Mucosa of rectum (tissue), 2 donors: ENCODE measurements around the gene L3MBTL4.

Experiments
- H3K27ac ChIP-seq, 2 donors: one replicate each; pipeline ENCODE4 v1.7.0; 2013; ENCODE audit warnings: inconsistent platforms in 2 of 2, low read depth in 2 of 2, low read length in 2 of 2
- H3K27me3 ChIP-seq, 2 donors: one replicate each; pipeline ENCODE4 v1.7.0; 2013; ENCODE audit warnings: low read length in 2 of 2; ENCODE audit not compliant: control insufficient read depth in 2 of 2, insufficient read depth in 2 of 2
- H3K36me3 ChIP-seq, 2 donors: one replicate each; pipeline ENCODE4 v1.7.0; 2013; ENCODE audit warnings: low read length in 2 of 2; ENCODE audit not compliant: control insufficient read depth in 2 of 2, insufficient read depth in 2 of 2
- H3K4me1 ChIP-seq, 2 donors: one replicate each; pipeline ENCODE4 v1.7.0; 2013; ENCODE audit warnings: low read length in 2 of 2, mild to moderate bottlenecking in 1 of 2; ENCODE audit not compliant: control insufficient read depth in 2 of 2, insufficient read depth in 2 of 2
- H3K4me3 ChIP-seq, 2 donors: one replicate each; pipeline ENCODE4 v1.7.0; 2013; ENCODE audit warnings: low read length in 2 of 2
- H3K9ac ChIP-seq, 2 donors: one replicate each; pipeline ENCODE4 v1.7.0; 2013; ENCODE audit warnings: low read length in 2 of 2, low read depth in 1 of 2, mild to moderate bottlenecking in 1 of 2
- H3K9me3 ChIP-seq, 2 donors: one replicate each; pipeline ENCODE4 v1.7.0; 2013; ENCODE audit warnings: low read length in 2 of 2; ENCODE audit not compliant: control insufficient read depth in 2 of 2
- donor health status: healthy.
- donor health status: Normal muscosa, but diverticular disease.

L3MBTL4 gene

DNA sequence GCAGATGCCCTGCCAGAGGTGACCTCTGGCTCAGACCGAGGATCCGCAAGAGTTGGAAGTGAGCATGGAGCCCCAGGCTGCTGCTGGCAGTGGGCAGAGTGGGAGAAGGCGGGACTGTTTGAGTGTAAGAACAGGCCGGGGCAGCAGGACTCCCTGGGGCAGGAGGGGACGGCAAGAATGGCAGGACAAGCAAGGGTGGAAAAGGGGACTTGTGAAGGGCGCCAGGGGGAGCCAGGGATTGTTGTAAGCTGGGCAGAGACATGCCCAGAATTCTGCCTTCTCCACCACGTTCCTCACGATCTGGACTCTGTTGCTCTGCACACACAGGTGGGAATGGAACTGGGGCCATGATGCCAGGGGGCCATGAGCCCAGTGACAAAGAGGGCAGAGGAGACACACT lies 447.0 kb downstream of the L3MBTL4 start:
- Histone ChIP-seq H3K27me3 (no peaks in the 10 kb centered on the region), H3K9ac (no peak overlapping the region), H3K36me3 (no peaks in the 10 kb centered on the region), H3K9me3 (no peaks in the 10 kb centered on the region), H3K4me1 (peaks cover 0 to 11% of the 10 kb centered on the region in 2 donors), H3K4me3 (no peak overlapping the region), H3K27ac (no peak overlapping the region)

DNA sequence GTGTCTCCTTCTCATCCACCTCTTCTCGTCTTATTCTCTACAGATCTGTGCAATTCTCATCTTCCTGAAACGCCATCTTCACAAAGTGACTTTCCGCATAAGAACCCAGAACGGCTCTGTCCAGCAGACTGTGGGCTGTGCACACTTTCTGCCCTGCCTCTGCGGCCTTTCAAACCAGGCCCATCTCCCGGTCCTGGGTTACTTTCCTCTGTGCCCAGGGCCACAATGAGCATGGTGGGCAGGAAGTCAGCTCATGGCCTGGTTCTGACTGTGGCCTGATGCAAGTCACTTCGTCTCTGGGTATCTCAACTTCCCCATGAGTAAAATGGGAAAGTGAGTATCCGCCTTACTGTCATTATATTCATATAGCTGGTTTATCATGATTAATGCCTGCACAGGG lies 447.7 kb downstream of the L3MBTL4 start:
- Histone ChIP-seq H3K27ac (no peak overlapping the region), H3K4me3 (no peak overlapping the region), H3K36me3 (no peaks in the 10 kb centered on the region), H3K9ac (no peak overlapping the region), H3K27me3 (no peaks in the 10 kb centered on the region), H3K4me1 (peaks cover 0 to 14% of the 10 kb centered on the region in 2 donors), H3K9me3 (no peaks in the 10 kb centered on the region)

DNA sequence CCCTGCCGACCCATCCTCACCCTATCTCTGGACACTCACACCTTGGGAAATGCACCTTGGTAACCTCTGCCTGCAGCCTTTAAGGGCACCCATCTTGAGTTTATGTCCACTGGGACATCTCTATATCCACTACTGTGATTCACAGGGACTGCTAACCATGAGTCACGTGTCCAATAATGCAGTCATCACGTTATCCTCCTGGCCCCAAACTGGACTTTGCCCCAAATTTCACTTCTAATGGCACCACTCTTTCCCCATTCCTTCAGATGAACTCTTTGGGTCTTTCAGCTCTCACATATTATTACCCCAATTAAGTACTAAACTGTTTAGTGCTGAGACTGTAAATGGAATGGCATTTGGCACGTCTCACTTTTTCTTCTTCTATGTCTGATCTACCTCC lies 448.2 kb downstream of the L3MBTL4 start:
- Histone ChIP-seq H3K27me3 (no peaks in the 10 kb centered on the region), H3K9me3 (no peaks in the 10 kb centered on the region), H3K36me3 (no peaks in the 10 kb centered on the region), H3K4me3 (no peak overlapping the region), H3K27ac (no peak overlapping the region), H3K9ac (no peak overlapping the region), H3K4me1 (peaks cover 0 to 14% of the 10 kb centered on the region in 2 donors)

DNA sequence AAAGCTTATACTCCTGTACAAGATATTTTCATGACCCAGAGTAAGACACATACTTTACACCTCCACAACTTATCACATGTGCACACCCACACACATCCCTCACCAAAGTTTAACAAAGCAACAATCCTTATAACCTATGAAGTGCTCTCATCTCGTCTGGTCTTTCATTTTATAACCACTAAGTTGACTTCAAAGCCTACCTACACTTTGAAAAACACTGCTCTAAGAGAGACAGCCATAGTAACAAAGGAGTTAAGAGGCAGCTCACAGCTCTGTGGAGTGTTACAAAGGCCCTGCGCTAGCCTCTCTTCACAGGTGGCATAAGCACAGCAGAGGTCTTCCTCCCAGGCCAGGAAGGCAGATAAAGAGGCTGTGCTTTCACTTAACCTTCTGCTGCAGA lies 449.7 kb downstream of the L3MBTL4 start:
- no peaks in the 10 kb centered on the region for H3K9me3 ChIP-seq
- H3K27me3 ChIP-seq, result no peaks in the 10 kb centered on the region
- H3K4me1 ChIP-seq, result peaks cover 0 to 11% of the 10 kb centered on the region in 2 donors
- no peak overlapping the region for H3K9ac ChIP-seq
- no peaks in the 10 kb centered on the region for H3K36me3 ChIP-seq
- H3K27ac ChIP-seq, result no peak overlapping the region
- no peak overlapping the region for H3K4me3 ChIP-seq

DNA sequence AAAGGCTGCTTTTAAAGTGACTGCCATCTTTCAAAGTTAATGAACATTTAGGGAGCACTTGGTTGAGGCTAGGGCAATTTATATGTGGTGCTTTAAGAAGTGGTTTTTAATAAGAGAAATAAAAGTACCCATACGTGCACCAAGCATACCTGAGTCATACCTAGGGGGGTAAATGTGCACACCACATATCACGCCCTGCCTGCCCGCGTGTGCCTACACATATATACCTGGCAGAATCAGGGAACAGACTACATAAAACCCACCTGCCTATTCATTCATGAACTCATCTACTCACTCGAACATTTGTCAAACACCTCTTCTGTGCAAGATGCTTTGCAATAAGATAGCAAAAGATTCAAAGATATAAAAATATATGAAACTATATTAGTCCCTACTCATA lies 450.1 kb downstream of the L3MBTL4 start:
- peaks cover 0 to 8% of the 10 kb centered on the region in 2 donors for H3K4me1 ChIP-seq
- no peaks in the 10 kb centered on the region for H3K9me3 ChIP-seq
- no peaks in the 10 kb centered on the region for H3K27me3 ChIP-seq
- H3K9ac ChIP-seq, result no peak overlapping the region
- no peak overlapping the region for H3K4me3 ChIP-seq
- no peak overlapping the region for H3K27ac ChIP-seq
- H3K36me3 ChIP-seq, result no peaks in the 10 kb centered on the region

DNA sequence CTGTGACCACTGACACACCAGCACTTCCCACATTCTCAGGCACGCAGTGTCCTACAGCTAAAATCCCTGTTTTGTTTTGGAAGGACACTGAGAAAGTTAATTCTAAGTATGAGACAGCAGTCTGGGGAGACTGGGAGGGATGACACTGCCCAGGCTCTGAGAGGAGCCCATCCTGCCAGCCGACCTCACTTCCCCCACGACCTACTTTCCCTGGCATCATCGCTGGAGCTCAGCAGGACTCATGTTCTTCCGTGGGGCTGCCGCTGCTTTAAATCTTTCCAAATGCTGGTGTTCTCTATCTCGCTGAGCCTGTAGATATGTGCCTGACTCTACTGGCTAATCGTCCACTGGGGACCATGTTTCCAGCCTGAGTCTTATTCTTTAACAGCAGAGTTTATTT lies 450.6 kb downstream of the L3MBTL4 start:
- Histone ChIP-seq H3K36me3 (no peaks in the 10 kb centered on the region), H3K4me3 (no peak overlapping the region), H3K4me1 (peaks cover 0 to 7% of the 10 kb centered on the region in 2 donors), H3K27me3 (no peaks in the 10 kb centered on the region), H3K9me3 (no peaks in the 10 kb centered on the region), H3K27ac (no peak overlapping the region), H3K9ac (no peak overlapping the region)

DNA sequence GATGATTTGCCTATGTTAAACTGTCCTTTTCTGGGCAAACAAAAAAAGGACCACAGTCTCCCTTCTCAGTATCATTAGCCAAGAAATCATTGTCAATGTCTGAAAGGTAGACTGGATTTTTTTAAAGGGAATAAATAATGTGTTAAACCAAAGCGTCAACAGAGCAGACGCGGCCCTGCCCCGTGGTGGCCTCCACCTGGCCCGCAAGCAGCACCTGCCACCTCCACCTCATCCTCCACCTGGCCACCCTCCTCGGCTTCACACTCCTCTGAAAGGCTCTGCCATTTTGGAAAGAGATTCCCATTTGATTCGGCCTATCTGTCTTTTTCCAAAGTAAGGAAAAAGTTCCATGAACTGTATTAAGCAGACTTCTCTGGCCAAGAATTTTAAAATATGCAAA lies 451.4 kb downstream of the L3MBTL4 start:
- H3K36me3 ChIP-seq, result no peaks in the 10 kb centered on the region
- no peaks in the 10 kb centered on the region for H3K27me3 ChIP-seq
- peaks cover 0 to 7% of the 10 kb centered on the region in 2 donors for H3K4me1 ChIP-seq
- no peak overlapping the region for H3K4me3 ChIP-seq
- H3K9me3 ChIP-seq, result no peaks in the 10 kb centered on the region
- H3K27ac ChIP-seq, result no peak overlapping the region
- no peak overlapping the region for H3K9ac ChIP-seq

DNA sequence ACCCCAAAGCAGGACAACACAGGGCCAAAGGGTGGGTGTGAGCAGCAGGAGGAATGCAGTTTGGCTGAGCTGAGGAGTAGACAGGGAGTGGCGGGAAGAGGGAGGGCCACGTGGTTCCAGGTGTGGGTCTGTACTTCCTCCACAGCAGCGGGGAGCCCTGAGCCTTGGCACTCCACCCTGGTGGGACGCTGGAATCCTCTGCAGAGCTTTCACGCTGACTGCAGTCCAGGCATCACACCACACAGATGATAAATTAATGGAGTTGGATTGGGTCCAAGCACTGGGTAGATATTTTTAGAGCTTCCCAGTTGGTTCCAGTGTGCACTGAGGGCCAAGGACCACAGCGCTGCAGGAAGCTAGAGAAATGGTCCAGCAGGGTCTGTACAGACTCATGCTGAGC lies 452.3 kb downstream of the L3MBTL4 start:
- Histone ChIP-seq H3K4me1 (peaks cover 0 to 7% of the 10 kb centered on the region in 2 donors), H3K9ac (no peak overlapping the region), H3K9me3 (no peaks in the 10 kb centered on the region), H3K27ac (no peak overlapping the region), H3K27me3 (no peaks in the 10 kb centered on the region), H3K4me3 (no peak overlapping the region), H3K36me3 (no peaks in the 10 kb centered on the region)

DNA sequence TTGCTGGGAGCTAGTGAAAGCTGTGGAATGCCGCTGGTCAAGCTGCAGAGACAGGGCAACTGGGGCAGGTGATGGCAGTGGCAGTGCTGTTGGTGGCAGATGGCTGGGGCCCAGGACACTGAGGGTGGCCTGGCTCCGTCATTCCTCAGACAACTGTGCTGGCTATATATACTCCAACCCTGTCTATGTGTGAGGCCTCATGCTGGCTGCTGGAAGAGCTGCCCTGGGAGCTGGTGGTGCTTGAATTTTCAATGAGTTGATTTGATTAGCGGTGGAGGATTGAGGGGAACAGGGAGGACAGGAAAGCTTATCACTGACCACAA lies 452.9 kb downstream of the L3MBTL4 start:
- no peaks in the 10 kb centered on the region for H3K27me3 ChIP-seq
- H3K4me1 ChIP-seq, result peaks cover 0 to 2% of the 10 kb centered on the region in 2 donors
- H3K27ac ChIP-seq, result no peak overlapping the region
- no peaks in the 10 kb centered on the region for H3K36me3 ChIP-seq
- no peaks in the 10 kb centered on the region for H3K9me3 ChIP-seq
- no peak overlapping the region for H3K4me3 ChIP-seq
- no peak overlapping the region for H3K9ac ChIP-seq

DNA sequence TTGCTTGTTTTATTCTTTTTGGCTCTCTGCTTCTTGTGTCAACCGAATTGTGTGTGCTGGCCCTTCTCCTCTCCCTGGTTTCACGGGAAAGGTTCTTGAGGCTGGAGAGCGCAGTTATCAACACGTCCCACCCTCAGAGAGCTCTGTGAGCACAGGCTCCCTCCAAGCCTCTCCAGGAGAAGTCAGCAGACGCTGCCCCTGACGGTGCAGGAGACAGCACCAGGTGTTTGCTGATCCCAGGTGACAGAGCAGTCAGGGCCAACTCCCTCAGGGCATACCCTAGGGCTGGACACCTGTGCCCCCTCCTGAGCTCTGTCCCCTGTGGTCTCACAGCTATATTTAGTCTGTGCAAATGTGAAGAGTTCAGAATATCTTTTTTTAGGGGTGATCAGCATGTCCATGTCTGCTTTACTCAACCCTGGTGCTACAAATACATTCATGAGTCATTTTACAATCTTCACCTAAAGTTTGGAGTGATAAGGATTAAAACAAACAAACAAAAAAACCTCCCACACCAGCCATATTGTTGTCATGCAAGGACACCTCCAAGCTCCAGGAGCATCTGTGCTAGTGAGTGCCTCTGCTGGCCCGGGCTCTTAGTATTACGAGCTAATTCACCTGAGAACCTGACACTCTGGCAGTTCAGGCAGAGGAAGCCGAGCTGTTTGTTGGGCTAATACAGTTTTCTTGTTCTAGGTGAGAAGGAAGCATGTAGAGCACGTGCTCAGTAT lies 453.4 kb downstream of the L3MBTL4 start:
- no peaks in the 10 kb centered on the region for H3K36me3 ChIP-seq
- H3K27me3 ChIP-seq, result no peaks in the 10 kb centered on the region
- no peak overlapping the region for H3K4me3 ChIP-seq
- H3K9me3 ChIP-seq, result no peaks in the 10 kb centered on the region
- no peak overlapping the region for H3K27ac ChIP-seq
- no peak overlapping the region for H3K9ac ChIP-seq
- H3K4me1 ChIP-seq, result peaks cover 0 to 2% of the 10 kb centered on the region in 2 donors

DNA sequence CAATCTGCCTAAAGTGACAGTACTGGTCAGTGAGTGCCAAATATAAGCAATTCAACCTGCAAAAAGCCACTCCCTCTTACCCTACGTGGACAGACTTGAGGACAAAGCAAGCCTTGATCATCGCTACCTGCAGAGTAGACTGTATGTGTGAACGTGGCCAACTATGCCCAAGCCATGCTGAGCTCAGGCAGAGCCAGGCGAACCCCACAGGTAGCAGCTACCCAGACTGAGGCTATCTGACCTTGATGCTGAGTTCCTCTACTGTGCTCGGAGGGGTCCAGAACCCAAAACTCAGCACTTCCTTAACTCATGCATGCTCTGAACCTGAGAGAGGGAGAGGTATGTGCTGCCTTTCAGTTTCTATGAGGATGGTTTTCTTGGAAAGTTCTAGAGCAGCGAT lies 455.9 kb downstream of the L3MBTL4 start:
- H3K4me1 ChIP-seq, result peaks cover 0 to 2% of the 10 kb centered on the region in 2 donors
- no peaks in the 10 kb centered on the region for H3K9me3 ChIP-seq
- no peak overlapping the region for H3K27ac ChIP-seq
- no peaks in the 10 kb centered on the region for H3K27me3 ChIP-seq
- H3K4me3 ChIP-seq, result no peak overlapping the region
- no peak overlapping the region for H3K9ac ChIP-seq
- no peaks in the 10 kb centered on the region for H3K36me3 ChIP-seq
